NCI-H2227 (cell line): Measurements from ENCODE around the gene GTF2IRD1.
"Not testable (repeated sequence)": the region's sequence is repeated elsewhere in the genome, so short reads cannot be mapped to it uniquely, and the experiment has no call there.

ENCODE experiments used
- DNase-seq: peaks from one replicate; lab custom pipeline; 2025; ENCODE audit not compliant: unreplicated experiment; lab: John Stamatoyannopoulos, UW

The GTF2IRD1 gene

GRCh38 chr7:74632505-74632904 is 178.8 kb downstream of the GTF2IRD1 start:
- DNase-seq: no peak

GRCh38 chr7:74633451-74633921 is 179.8 kb downstream of the GTF2IRD1 start:
- no peak for DNase-seq

GRCh38 chr7:74637745-74638144 is 184.0 kb downstream of the GTF2IRD1 start:
- DNase-seq: no peak

- DNase-seq: not testable (repeated sequence)
Measured at GRCh38 chr7:74650055-74650454, 196.3 kb downstream of the GTF2IRD1 start.

- DNase-seq: not testable (repeated sequence)
Measured at GRCh38 chr7:74650493-74651132, 196.9 kb downstream of the GTF2IRD1 start.

GRCh38 chr7:74651133-74651504 is 197.4 kb downstream of the GTF2IRD1 start:
- DNase-seq: not testable (repeated sequence)
